Activated gamma-delta T cell treated with anti-CD3 and anti-CD28 coated beads, Interleukin-2, amount 50 U/mL, for 16 hours (primary cell): ENCODE data around the gene GNA15.

Source experiments
- DNase-seq: peaks from one replicate; pipeline ENCODE4 v3.0.0-alpha.2; 2020; ENCODE audit warnings: low read depth

The GNA15 gene

DNA sequence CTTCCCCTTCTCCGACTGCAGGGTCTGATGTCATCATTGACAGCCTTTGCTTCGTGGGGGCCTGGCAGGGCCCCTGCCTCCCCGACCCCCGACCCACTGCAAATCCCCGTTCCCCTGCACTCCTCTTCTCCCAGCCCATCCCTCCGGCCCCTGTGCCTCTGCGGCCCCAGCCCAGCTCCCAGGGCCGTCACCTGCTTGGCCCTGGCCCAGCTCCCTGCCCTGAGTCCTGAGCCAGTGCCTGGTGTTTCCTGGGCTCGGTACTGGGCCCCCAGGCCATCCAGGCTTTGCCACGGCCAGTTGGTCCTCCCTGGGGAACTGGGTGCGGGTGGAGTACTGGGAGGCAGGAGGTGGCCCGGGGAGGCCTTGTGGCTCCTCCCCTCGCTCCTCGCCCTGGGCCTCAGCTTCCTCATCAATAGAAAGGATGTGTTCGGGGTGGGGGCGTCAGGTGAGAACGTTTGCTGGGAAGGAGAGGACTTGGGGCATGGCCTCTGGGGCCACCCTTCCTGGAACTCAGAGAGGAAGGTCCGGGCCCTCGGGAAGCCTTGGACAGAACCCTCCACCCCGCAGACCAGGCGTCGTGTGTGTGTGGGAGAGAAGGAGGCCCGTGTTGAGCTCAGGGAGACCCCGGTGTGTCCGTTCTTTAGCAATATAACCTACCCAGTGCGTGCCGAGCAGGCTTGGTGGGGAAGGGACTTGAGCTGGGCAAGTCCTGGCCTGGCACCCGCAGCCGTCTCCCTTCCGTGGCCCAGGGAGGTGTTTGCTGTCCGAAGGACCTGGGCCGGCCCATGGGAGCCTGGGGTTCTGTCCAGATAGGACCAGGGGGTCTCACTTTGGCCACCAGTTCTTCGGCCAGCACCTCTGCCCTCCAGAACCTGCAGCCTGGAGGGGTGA lies 72.7 kb downstream of the GNA15 start:
- no peak for DNase-seq

GRCh38 chr19:3210347-3211017 lies 74.6 kb downstream of the GNA15 start:
- peak; percentile 50 for DNase-seq

- DNase-seq: no peak
Measured at GRCh38 chr19:3211191-3211590, 75.4 kb downstream of the GNA15 start.

- DNase-seq: no peak
Measured at GRCh38 chr19:3213159-3213558, 77.3 kb downstream of the GNA15 start.
